HG02943 (cell line): ENCODE data around the gene SP3.
"Not testable (repeated sequence)": the region's sequence is repeated elsewhere in the genome, so short reads cannot be mapped to it uniquely, and the experiment has no call there.

Experiments
- ATAC-seq: cut with Tn5 transposase; IDR thresholded peaks from one replicate; pipeline ENCODE4 v1.9.1; 2021; ENCODE audit warnings: mild to moderate bottlenecking, low read depth, moderate library complexity; ENCODE audit not compliant: unreplicated experiment

Gene SP3

GRCh38 chr2:173896755-173897154 is 68.4 kb downstream of the SP3 start:
- ATAC-seq, result no peak

- ATAC-seq, result no peak
These were observed 72.8 kb downstream of the SP3 start for GRCh38 chr2:173892341-173892740.

GRCh38 chr2:173891315-173892037 is 73.7 kb downstream of the SP3 start:
- no peak for ATAC-seq

GRCh38 chr2:173889464-173889863 is 75.7 kb downstream of the SP3 start:
- not testable (repeated sequence) for ATAC-seq

GRCh38 chr2:173886613-173887012 is 78.6 kb downstream of the SP3 start:
- ATAC-seq, result no peak

GRCh38 chr2:173884025-173884802 is 81.0 kb downstream of the SP3 start:
- ATAC-seq, result no peak

- ATAC-seq, result no peak
These were observed 83.3 kb downstream of the SP3 start for GRCh38 chr2:173881886-173882285.

- ATAC-seq, result no peak
These were observed 83.7 kb downstream of the SP3 start for GRCh38 chr2:173881461-173881860.

GRCh38 chr2:173880561-173880960 is 84.6 kb downstream of the SP3 start:
- ATAC-seq, result no peak

- no peak for ATAC-seq
These were observed 88.2 kb downstream of the SP3 start for GRCh38 chr2:173876833-173877413.

- ATAC-seq, result peak; percentile 94
These were observed 90.3 kb downstream of the SP3 start for GRCh38 chr2:173874894-173875237.

- ATAC-seq, result peak; percentile 40
These were observed 90.9 kb downstream of the SP3 start for GRCh38 chr2:173874003-173874893.

GRCh38 chr2:173872714-173873113 is 92.5 kb downstream of the SP3 start:
- no peak for ATAC-seq

GRCh38 chr2:173869244-173870229 is 95.6 kb downstream of the SP3 start:
- ATAC-seq, result no peak

- ATAC-seq, result no peak
These were observed 96.8 kb downstream of the SP3 start for GRCh38 chr2:173868406-173868805.

GRCh38 chr2:173866874-173867618 is 98.1 kb downstream of the SP3 start:
- ATAC-seq, result no peak

- no peak for ATAC-seq
These were observed 99.0 kb downstream of the SP3 start for GRCh38 chr2:173865971-173866873.
